Neural cell (in vitro differentiated cells): ENCODE measurements around the gene CNTFR.

Experiments
- CTCF ChIP-seq: fragments of 450-650 bp; IDR thresholded peaks from 2 replicates; pipeline ENCODE4 v1.5.1; 2014; ENCODE audit warnings: antibody characterized with exemption, mild to moderate bottlenecking, moderate library complexity; ENCODE audit not compliant: poor library complexity, severe bottlenecking
- EP300 ChIP-seq: fragments of 450-650 bp; conservative IDR thresholded peaks from 2 replicates; pipeline ENCODE4 v1.6.1; 2014; ENCODE audit warnings: antibody characterized with exemption, mild to moderate bottlenecking, moderate library complexity; ENCODE audit not compliant: poor library complexity, severe bottlenecking
- EZH2 ChIP-seq: fragments of 200-600, 300-800 bp; shearing (Covaris generic), sonication (generic); IDR thresholded peaks from 2 replicates; pipeline ENCODE4 v1.6.1; 2014; ENCODE audit warnings: antibody characterized with exemption, low read length, borderline replicate concordance, mild to moderate bottlenecking; ENCODE audit not compliant: insufficient read depth, poor library complexity, severe bottlenecking
- MXI1 ChIP-seq: fragments of 450-650 bp; conservative IDR thresholded peaks from 2 replicates; pipeline ENCODE4 v1.6.1; 2014; ENCODE audit warnings: antibody characterized with exemption, mild to moderate bottlenecking; ENCODE audit not compliant: poor library complexity, severe bottlenecking
- POLR2AphosphoS5 ChIP-seq: IDR thresholded peaks from 2 replicates; pipeline ENCODE4 v1.6.1; 2012
- RAD21 ChIP-seq: fragments of 450-650 bp; conservative IDR thresholded peaks from 2 replicates; pipeline ENCODE4 v1.6.1; 2014; ENCODE audit warnings: antibody characterized with exemption, mild to moderate bottlenecking, moderate library complexity
- REST ChIP-seq: IDR thresholded peaks from 2 replicates; pipeline ENCODE4 v1.6.1; 2012; ENCODE audit warnings: borderline replicate concordance
- TAF1 ChIP-seq: IDR thresholded peaks from 2 replicates; pipeline ENCODE4 v1.6.1; 2012; ENCODE audit warnings: low read depth

GRCh38 chr9:34634551-34635248 is 45.2 kb upstream of the CNTFR start:
- no peak for TF ChIP-seq CTCF
- TF ChIP-seq MXI1 = no peak
- TF ChIP-seq EZH2 = no peak
- no peak for TF ChIP-seq EP300
- no peak for TF ChIP-seq RAD21
- TF ChIP-seq POLR2AphosphoS5 = no peak
- no peak for TF ChIP-seq REST
- TF ChIP-seq TAF1 = no peak
